CD4-positive, alpha-beta T cell treated with Interleukin-15 for 4 hours (primary cell): ENCODE results near the gene GNB2.
A peak's percentile ranks its signal among the peaks of the same experiment; 100 is the strongest.

Experiments used
- DNase-seq: peaks from one replicate; pipeline ENCODE4 v3.0.0-alpha.2; 2020; ENCODE audit warnings: low spot score

GNB2 gene

DNA sequence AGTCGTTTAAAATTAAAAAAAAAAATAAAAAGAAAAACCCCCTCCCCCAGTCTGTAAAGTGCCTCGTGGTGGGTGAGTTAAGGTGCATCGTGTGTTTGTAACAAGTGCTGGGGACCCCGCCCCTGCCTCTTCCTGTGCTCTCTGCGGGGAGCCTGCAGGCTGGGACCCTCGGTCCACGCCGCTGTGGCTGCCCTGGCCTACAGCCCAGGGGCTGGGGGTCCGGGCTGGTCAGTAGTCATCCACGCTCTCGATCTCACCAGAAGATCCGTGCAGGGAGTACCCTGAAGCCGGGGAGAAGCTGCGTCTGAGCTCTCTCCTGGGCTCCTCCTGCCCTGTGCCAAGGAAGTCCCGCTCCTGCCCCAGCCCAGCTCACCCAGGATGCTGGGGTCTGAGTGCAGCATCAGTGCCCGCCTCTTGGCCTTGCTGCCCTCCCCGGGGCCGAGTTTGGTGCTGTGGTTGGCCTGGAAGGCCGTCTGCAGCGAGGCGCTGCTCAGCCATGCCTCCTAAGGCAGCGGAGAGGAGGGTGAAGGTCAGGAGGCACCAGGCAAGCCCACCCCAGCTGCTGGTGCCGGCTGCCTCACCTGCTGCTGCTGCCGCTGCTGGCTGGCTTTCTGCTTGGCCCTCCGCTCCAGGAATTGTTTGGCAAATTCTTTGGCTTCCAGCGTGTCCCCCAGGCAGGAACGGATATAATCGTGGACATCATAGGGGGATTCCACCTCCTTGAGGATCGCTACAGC is 8.1 kb downstream of the GNB2 start:
- no peak for DNase-seq

DNA sequence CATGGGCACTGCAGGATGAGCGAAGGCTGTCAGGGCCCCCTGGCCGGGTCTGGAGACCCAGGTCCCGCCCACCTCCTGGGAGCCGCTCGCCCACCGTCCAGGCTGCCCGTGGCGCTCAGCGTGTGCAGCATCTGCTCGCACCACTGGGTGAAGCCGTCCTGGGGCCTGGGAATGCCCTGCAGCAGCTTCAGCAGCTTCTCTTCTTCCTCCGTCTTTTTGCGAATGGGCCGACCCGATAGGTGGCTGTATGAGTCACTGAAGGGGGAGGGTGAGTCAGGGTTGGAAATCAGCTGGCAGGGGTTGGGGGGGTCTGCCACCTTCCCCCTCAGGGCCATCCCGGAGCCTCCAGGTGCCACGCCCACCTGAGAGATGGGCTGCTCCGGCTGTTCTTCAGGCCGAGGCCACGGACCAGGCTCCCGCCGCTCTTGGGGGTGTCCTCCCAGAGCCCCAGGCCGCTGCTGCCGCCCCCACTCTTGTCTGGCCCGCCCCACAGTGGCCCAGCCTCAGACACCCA is 8.7 kb downstream of the GNB2 start:
- DNase-seq: peak; percentile 30

DNA sequence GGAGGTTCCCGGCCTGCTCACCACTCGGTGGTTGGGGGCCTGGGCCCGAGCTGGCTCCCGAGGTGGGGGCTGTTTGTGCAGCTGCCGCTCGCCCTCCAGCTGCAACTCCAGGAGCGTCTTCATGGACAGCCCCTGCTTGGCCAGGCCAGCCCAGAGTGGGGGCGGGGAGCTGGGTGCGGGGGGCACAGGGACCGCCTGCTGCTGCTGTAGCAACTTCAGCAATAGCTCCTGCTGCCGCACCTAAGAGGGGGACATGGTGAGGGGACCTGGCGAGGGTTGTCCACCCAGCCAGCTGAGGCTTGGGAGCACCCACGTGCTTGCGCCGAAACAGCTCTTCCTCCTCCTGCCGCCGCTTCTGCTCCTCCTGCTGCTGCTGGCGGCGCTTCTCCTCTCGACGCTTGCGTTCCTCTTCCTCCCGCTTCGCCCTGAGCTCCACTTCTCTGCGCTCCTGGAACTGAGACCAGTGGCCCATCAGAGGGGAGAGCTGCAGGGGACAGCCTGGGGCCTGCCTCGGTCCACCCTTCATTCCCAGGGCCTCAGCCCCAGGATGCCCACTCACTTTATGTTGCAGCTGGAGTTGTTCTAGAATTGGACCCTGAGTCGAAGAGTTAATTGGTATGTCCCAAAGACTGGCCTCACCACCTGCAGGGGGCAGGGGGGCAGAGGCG is 9.6 kb downstream of the GNB2 start:
- DNase-seq: no peak

GRCh38 chr7:100683659-100684533 is 10.4 kb downstream of the GNB2 start:
- no peak for DNase-seq

DNA sequence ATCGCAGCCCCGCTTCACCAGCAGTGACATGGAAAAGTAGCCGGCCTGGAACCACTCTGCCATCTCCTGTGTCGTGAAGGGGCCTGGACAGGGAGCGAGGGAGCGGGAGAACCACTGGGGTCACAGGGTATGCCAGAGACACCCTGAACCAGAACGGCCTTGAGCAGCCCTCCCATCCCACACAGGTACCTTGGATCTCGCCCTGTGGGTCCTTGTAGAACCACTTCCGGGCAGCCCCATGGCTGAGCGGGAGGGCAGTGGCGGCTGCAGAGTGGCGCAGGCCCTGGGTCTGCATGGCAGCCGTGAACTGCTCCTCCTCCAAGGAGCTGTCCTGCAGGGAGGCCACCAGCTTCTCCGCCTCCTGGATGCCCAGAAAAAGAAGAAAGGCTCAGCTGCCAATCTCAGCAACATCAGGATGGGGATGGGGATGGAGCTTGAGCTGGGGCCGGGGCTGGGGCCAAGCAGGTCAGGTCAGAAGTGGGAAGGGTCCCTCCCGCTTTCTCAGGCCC is 11.0 kb downstream of the GNB2 start:
- no peak for DNase-seq

- DNase-seq: no peak
Measured at GRCh38 chr7:100685049-100685605, 11.6 kb downstream of the GNB2 start.

GRCh38 chr7:100685631-100686145 is 12.1 kb downstream of the GNB2 start:
- no peak for DNase-seq

DNA sequence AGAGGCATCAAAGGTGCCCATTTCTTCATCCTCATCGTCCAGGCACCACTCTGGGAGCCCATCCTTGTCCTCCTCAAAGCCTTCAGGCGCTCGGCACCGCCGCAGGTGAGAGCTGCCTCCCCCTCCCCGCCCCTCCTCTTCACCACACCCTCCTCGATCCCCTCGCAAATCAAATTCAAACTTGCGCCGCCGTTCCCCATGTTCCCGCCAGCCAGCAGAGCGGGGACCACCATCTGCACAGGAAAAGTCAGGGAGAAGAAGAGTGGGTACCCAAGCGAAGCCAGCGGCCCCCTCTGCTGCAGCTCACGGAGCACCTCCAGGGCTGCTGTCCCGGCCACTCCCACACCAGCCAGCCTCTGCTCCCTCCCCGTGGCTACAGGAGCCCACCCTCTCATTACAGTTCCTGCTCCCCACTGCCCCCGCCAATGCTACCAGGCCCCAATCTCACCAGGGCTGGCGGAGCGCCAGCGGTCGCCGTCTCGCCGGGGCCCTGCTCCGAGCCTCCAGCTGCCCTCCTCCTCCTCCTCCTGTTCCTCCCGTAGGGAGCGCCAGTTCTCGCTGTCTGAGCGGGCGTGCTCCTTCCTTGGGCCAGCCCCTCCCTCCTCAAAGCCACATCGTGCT is 12.8 kb downstream of the GNB2 start:
- no peak for DNase-seq

GRCh38 chr7:100686822-100687211 is 13.3 kb downstream of the GNB2 start:
- DNase-seq: no peak

DNA sequence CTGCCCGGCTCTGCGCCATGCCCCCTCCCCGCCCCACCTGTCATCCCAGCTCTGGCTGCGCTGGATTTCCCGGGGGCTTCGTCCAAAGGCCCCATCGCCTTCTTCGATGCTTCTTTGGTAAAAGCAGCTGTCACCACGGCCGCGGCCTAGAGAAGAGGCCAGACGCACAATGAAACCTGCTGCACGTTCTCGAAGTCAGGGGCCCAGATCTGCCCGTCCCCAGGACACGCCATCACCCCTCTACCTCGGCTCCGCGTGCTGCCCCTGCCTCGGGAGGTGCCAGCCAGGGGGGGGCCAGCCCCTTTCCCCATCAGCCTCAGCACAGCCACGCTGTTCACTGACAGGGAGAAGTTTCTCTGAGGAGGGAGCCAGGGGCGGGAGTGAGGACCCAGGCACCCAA is 13.7 kb downstream of the GNB2 start:
- no peak for DNase-seq

GRCh38 chr7:100687751-100688300 is 14.3 kb downstream of the GNB2 start:
- DNase-seq: no peak

DNA sequence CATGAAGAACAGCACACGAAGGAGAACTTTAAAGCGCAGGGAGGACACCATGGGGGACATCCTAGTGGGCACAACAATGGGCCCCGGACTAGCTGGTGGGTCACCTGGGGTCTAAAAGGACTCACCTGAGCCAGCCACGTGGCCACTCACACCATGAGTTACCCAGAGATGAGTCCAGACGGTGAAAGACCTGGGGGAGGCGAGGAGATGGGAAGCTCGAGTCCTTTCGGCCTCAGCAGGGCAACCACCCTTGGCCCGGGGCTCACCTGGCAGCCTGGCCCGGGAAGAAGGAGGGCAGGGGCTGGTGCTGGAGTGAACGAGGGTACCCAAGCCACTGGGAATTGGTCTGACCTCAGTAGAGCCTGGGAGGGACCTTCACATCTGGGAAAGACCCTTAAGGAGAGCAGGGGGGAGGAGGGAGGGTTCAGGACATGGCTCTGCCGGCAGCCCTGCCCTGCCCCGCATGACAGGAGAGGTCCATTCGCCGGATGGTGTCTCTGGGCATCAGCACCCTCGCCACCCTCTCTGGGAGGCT is 14.9 kb downstream of the GNB2 start:
- no peak for DNase-seq

DNA sequence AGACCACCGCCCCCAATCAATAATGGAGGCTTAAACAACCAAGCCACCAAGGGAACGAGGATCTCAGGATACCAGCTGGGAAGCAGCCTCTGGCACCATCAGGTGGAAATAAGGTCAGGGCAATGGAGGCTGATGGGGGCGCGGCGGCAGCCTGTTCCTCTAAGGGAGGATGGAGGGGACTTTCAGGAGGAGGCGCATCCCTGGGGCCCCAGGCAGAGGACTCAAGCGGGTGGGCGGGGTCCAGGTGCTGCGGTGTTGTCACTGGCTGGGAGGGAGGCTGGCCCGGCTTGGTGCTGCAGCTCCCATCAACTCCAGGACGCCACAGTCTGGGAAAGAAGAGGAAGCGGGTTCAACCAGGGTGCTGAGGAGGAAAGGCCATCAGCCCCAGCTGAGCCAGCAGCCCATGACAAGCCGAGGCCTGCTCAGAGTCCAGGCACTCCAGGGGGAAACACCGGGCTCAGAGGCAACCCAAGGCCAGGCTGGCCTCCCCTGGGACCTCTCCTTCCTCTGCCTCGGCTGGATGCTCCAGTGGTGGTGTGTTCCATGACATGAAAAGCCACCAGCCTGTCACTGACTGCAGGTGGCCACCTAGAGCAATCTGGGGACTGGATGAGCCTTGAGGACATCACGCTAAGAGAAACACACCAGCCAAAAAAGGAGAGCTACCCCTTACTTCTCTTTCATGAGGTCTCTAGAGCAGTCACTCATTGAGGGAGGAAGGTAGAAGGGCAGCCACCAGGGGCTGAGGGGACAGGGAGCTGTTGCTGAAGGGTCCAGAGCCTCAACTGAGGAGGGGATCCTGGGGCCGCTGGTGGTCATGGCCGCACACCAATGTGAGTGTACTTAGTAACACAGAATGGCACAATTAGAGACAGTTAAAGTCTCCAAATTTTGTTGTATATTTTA is 15.9 kb downstream of the GNB2 start:
- no peak for DNase-seq

DNA sequence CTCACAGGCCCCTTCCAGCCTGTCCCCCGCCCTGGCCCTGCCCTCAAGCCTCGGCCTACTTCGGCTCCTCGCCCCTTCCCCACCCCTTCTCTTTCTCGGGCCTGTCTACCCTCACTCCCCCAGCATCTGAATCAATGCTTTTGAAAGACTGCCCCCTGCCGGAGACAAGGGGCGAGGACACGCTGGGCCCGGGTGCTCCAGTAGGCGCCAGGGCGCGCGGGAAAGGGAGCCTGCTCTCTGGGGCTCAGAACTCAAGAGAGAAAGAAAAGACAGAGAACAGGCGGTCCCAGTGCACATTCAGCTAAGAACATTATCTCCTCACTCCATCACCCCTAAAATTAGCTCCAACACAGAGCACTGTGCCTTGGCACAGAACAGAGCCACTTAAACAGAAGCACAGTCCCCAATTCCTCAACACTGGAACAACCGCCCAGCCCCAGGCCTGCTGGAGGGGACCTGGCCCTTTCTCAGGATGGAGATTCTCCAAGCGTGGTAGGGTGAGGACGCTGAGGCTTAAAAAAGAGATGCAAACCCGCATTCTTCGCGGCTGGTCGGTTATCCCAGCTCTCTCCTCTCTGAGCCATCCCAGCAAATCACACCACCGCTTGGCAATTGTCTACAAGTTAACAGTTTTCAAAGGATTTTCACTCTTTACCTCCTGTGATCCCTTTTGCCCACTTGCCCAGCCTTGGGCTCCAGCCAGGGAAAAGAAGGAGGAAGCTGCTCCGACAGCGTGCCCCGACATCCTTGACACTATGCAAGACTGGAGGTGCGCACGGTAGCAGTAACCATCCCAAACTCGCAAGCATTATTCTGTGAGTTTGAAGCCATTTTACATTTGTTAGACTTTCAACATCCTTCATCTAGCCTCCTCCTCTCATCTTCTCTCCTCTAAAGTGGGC is 18.4 kb downstream of the GNB2 start:
- DNase-seq: peak; percentile 82

- no peak for DNase-seq
Measured at GRCh38 chr7:100692578-100692961, 19.0 kb downstream of the GNB2 start.

- no peak for DNase-seq
Measured at GRCh38 chr7:100693312-100694097, 20.0 kb downstream of the GNB2 start.

DNA sequence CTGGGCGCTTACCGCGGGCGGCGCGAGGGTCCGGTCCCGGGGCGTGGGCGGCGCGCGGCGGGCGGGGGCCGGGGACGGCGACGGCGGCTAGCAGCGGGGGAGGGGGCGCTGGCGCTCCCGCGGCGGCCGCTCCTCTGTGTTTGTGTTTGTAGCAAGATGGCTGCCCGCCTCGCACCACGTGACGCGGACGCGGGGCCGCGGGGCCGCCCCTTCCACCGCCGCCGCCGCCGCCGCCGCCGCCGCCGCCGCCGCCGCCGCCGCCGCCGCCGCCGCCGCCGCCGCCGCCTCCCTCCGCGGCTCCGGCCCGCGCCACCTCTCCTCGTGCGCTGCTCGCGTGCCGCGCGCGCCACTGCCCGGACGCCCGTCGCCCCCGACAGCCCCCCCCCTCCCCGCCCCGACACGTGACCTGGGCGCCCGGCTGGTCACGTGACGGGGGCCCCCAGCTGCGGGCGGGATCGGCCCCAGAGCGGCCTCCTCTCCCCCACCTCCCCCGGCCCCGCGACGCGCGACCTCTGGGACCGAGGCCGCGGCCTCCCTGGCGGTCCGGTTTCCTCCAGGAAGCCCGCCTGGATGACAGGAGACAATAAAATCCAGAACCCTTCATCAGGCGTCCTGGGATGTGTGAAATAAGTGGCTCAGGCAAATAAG is 20.7 kb downstream of the GNB2 start, which contains the start of gene GIGYF1:
Gene GIGYF1 (minus strand): TSS at position 153 of the 648 bp plus-strand sequence. CDS start 6,012 bp downstream, outside the sequence.
- peak; percentile 59 for DNase-seq
